ENCODE results near the gene ZAP70.

ZAP70 gene

DNA sequence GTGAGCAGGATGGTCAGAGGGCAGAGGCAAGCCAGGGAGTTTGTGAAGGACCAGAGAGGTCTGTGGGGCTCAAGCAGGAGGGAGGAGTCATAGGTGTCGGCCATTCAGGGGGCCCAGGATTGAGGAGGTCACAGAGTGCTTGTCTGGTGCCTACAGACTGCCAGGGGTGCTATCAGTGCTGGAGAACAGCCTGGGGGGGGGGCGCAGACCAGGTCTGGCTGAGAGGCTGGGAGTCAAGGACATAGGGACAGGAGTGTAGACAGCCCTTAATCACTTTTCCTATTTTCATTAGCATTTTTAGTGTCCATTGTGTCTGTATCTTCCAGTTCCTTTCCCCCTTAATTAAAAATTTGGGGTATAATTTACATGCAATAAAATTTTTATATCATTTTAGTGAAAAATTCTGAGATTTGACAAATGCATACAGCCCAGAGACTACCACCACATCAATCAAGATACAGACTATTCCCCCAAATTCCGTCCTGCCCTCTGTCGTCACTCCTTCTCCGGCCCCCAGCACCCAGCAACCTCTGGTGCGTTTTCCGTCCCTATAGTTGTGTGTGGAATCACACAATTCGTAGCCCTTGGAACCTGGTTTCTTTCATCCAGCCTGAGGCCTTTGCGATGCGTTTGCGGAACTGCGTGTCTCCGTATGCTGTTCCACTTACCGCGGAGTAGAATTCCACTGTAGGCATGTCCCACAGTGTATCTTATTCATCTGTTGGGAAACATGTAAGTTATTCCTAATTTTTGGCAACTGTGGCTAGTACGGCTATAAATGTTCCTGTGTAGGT, 6.2 kb downstream of the ZAP70 start:
- no peak overlapping the region for H3K27ac ChIP-seq
- TF ChIP-seq, protein P1, sequence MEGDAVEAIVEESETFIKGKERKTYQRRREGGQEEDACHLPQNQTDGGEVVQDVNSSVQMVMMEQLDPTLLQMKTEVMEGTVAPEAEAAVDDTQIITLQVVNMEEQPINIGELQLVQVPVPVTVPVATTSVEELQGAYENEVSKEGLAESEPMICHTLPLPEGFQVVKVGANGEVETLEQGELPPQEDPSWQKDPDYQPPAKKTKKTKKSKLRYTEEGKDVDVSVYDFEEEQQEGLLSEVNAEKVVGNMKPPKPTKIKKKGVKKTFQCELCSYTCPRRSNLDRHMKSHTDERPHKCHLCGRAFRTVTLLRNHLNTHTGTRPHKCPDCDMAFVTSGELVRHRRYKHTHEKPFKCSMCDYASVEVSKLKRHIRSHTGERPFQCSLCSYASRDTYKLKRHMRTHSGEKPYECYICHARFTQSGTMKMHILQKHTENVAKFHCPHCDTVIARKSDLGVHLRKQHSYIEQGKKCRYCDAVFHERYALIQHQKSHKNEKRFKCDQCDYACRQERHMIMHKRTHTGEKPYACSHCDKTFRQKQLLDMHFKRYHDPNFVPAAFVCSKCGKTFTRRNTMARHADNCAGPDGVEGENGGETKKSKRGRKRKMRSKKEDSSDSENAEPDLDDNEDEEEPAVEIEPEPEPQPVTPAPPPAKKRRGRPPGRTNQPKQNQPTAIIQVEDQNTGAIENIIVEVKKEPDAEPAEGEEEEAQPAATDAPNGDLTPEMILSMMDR (IDR thresholded peaks at IDR 0.05), result no peak
- TF ChIP-seq ZFX (IDR thresholded peaks at IDR 0.05; ENCODE audit: borderline replicate concordance), result no peak

GRCh38 chr2:97720746-97721145, 7.4 kb downstream of the ZAP70 start:
- H3K27ac ChIP-seq, result no peak overlapping the region
- no peak for TF ChIP-seq ZFX (IDR thresholded peaks at IDR 0.05; ENCODE audit: borderline replicate concordance)
- TF ChIP-seq, protein P1 (IDR thresholded peaks at IDR 0.05), result no peak

GRCh38 chr2:97722227-97722626, 8.9 kb downstream of the ZAP70 start:
- TF ChIP-seq, protein P1 (IDR thresholded peaks at IDR 0.05), result no peak
- no peak for TF ChIP-seq ZFX (IDR thresholded peaks at IDR 0.05; ENCODE audit: borderline replicate concordance)
- no peak overlapping the region for H3K27ac ChIP-seq

DNA sequence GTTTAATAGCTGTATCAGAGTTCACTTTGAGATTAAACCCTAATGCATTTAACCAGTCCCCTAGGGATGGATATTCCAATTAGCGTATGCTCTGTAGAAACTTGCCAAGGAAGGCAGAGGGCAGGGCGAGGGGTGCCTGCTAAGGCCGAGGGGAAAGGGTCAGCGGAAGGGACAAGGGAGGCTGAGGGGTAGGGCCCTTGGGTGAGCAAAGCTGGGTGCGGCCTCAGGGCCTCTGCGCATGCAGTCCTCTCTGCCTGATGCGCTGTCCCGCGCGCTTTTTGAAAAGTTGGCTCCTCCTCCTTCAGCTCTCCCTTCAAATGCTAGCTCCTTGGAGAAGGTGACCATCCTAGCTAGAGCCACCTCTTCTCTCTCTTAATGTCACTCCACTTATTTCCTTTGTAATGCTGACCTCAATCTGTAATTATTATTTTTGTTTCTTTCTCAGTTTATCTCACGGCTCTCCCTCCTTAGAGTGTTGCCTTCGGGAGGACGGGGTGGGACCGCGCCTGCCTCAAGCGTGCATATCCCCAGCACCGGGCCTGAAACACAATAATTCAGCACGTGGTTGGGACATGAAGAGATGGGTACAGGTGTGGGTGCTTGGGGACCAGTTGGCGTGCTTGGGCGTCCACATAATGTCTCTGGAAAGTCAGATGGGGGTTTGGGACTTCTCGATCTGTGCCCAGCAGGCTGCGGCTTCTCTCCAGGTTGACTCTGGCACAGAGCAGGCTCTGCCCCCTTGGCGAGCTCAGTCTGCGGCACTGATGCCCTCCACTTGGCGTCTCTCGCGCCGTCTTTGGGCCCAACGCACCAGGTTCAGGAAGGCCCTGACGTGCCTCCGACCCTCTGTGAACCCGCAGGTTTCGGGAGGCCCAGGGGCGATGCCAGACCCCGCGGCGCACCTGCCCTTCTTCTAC, 10.0 kb downstream of the ZAP70 start:
- H3K27ac ChIP-seq, result no peak overlapping the region
- TF ChIP-seq, protein P1 (IDR thresholded peaks at IDR 0.05), result no peak
- TF ChIP-seq ZFX (IDR thresholded peaks at IDR 0.05; ENCODE audit: borderline replicate concordance), result no peak

DNA sequence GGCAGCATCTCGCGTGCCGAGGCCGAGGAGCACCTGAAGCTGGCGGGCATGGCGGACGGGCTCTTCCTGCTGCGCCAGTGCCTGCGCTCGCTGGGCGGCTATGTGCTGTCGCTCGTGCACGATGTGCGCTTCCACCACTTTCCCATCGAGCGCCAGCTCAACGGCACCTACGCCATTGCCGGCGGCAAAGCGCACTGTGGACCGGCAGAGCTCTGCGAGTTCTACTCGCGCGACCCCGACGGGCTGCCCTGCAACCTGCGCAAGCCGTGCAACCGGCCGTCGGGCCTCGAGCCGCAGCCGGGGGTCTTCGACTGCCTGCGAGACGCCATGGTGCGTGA, 10.7 kb downstream of the ZAP70 start:
- no peak overlapping the region for H3K27ac ChIP-seq
- TF ChIP-seq ZFX (IDR thresholded peaks at IDR 0.05; ENCODE audit: borderline replicate concordance), result no peak
- TF ChIP-seq, protein P1 (IDR thresholded peaks at IDR 0.05), result no peak

DNA sequence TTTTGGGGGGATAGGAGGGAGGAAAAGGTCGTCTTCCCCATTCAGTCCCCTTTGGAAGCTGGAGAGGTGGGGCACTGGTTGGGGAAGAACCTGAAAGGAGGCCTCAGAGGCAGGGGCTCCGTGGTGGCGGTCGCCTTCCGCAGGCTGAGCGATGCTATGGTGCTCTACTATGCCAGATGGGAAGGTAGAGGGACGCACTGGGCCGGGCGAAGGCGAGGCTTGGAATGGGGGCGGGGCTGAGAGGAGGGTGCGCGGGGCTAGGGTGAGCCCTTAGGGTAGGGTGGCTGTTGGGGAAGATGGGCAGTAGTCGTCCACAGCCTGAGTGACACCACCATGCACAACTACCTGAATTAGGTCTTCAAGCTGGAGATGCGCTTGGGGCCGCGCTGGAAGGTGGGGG, 11.1 kb downstream of the ZAP70 start:
- TF ChIP-seq ZFX (IDR thresholded peaks at IDR 0.05; ENCODE audit: borderline replicate concordance), result no peak
- TF ChIP-seq, protein P1 (IDR thresholded peaks at IDR 0.05), result no peak
- H3K27ac ChIP-seq, result no peak overlapping the region

Measured in 22Rv1 (cell line).